ENCODE data around the gene OVOL1.
A peak's percentile ranks its signal among the peaks of the same experiment; 100 is the strongest.
"Not testable (repeated sequence)": the region's sequence is repeated elsewhere in the genome, so short reads cannot be mapped to it uniquely, and the experiment has no call there.

The OVOL1 gene

GRCh38 chr11:65822776-65823528 is 36.1 kb downstream of the OVOL1 start:
- Histone ChIP-seq H3K4me3 (no peak overlapping the region), H3K27me3 (no peaks in the 10 kb centered on the region), H3K4me2 (peak overlapping the region in 5 of 11 experiments; percentile 9 to 80 (median 35); a peak in 4 of 22 replicates), H3K27ac (no peak overlapping the region), H3K9me3 (replicated peaks in 1 of 11) (no peaks in the 10 kb centered on the region), H3K4me1 (peaks cover 24 to 42% (median 34%) of the 10 kb centered on the region in 10 experiments), H4K20me1 (no peaks in the 10 kb centered on the region), H3K9ac (no peak overlapping the region; a peak in 1 of 22 replicates), H3K36me3 (no peaks in the 10 kb centered on the region)
- no peak for TF ChIP-seq Cebpa-rat (IDR thresholded peaks at IDR 0.05)

- H3K36me3 ChIP-seq: no peaks in the 10 kb centered on the region
- no peak for TF ChIP-seq Cebpa-rat (IDR thresholded peaks at IDR 0.05)
- H3K4me2 ChIP-seq: no peak overlapping the region
Observed at GRCh38 chr11:65826984-65827735, 40.3 kb downstream of the OVOL1 start.

GRCh38 chr11:65829459-65829858 is 42.6 kb downstream of the OVOL1 start:
- Histone ChIP-seq H3K27ac (no peak overlapping the region), H3K27me3 (no peaks in the 10 kb centered on the region)
- TF ChIP-seq Cebpa-rat (IDR thresholded peaks at IDR 0.05): no peak

More at GRCh38 chr11:65826984-65827735, 40.3 kb downstream of the OVOL1 start:
- Histone ChIP-seq H3K4me1 (peaks cover 13 to 25% (median 20%) of the 10 kb centered on the region in 10 experiments), H3K4me3 (no peak overlapping the region), H4K20me1 (no peaks in the 10 kb centered on the region), H3K27me3 (no peaks in the 10 kb centered on the region), H3K9me3 (replicated peaks in 1 of 11) (no peaks in the 10 kb centered on the region), H3K27ac (no peak overlapping the region), H3K9ac (no peak overlapping the region)

GRCh38 chr11:65832231-65832630 is 45.4 kb downstream of the OVOL1 start:
- H3K27me3 ChIP-seq, H3K9ac ChIP-seq, H3K27ac ChIP-seq, H4K20me1 ChIP-seq, H3K4me3 ChIP-seq: not testable (repeated sequence)
- peaks cover 0 to 15% (median 11%) of the 10 kb centered on the region in 11 experiments; a peak in 13 of 22 replicates for H3K9me3 ChIP-seq (replicated peaks in 1 of 11)
- H3K36me3 ChIP-seq: peaks cover 0 to 15% (median 7%) of the 10 kb centered on the region in 11 experiments; a peak in 7 of 22 replicates
- H3K4me1 ChIP-seq: peaks cover 30 to 43% (median 36%) of the 10 kb centered on the region in 10 experiments
- H3K4me2 ChIP-seq: peak overlapping the region; percentile 83 to 99 (median 92); a peak in 19 of 22 replicates

More at GRCh38 chr11:65829459-65829858, 42.6 kb downstream of the OVOL1 start:
- no peak overlapping the region for H3K4me2 ChIP-seq
- H3K4me3 ChIP-seq: no peak overlapping the region
- no peaks in the 10 kb centered on the region for H3K9me3 ChIP-seq (replicated peaks in 1 of 11)
- H3K9ac ChIP-seq: no peak overlapping the region
- peaks cover 21 to 33% (median 28%) of the 10 kb centered on the region in 10 experiments for H3K4me1 ChIP-seq
- H4K20me1 ChIP-seq: no peaks in the 10 kb centered on the region
- H3K36me3 ChIP-seq: no peaks in the 10 kb centered on the region

GRCh38 chr11:65833297-65834030 is 46.6 kb downstream of the OVOL1 start, which contains the start of gene SNX32:
Gene SNX32, plus strand, starts transcription at chr11:65833963. Its CDS starts 103 bp downstream, at chr11:65834066.
- Histone ChIP-seq H3K9me3 (replicated peaks in 1 of 11) (peaks cover 0 to 19% (median 14%) of the 10 kb centered on the region in 11 experiments; a peak in 13 of 22 replicates), H3K4me3 (peak within 1 kb of the TSS; percentile 61 to 81 (median 73)), H3K36me3 (peaks cover 0 to 18% (median 7%) of the 10 kb centered on the region in 11 experiments; a peak in 7 of 22 replicates), H3K4me2 (peak within 1 kb of the TSS; percentile 83 to 99 (median 92)), H4K20me1 (no peaks in the 10 kb centered on the region), H3K27ac (peak within 1 kb of the TSS; percentile 57 to 97 (median 88); a peak in 21 of 22 replicates), H3K9ac (peak within 1 kb of the TSS; percentile 72 to 90 (median 83)), H3K4me1 (peaks cover 24 to 42% (median 35%) of the 10 kb centered on the region in 10 experiments), H3K27me3 (no peaks in the 10 kb centered on the region)
- TF ChIP-seq Cebpa-rat (IDR thresholded peaks at IDR 0.05): no peak

GRCh38 chr11:65834202-65834601 is 47.3 kb downstream of the OVOL1 start:
- H3K4me1 ChIP-seq: peaks cover 21 to 42% (median 34%) of the 10 kb centered on the region in 10 experiments
- H3K4me2 ChIP-seq: peak overlapping the region; percentile 83 to 99 (median 92)
- H4K20me1 ChIP-seq: no peaks in the 10 kb centered on the region
- peak overlapping the region in 10 of 11 experiments; percentile 85 to 97 (median 88); a peak in 20 of 22 replicates for H3K27ac ChIP-seq
- peaks cover 0 to 19% (median 14%) of the 10 kb centered on the region in 11 experiments; a peak in 13 of 22 replicates for H3K9me3 ChIP-seq (replicated peaks in 1 of 11)
- H3K36me3 ChIP-seq: peaks cover 0 to 18% (median 7%) of the 10 kb centered on the region in 11 experiments; a peak in 7 of 22 replicates
- H3K9ac ChIP-seq: peak overlapping the region; percentile 72 to 90 (median 83); a peak in 21 of 22 replicates
- peak overlapping the region; percentile 61 to 81 (median 73) for H3K4me3 ChIP-seq
- no peak for TF ChIP-seq Cebpa-rat (IDR thresholded peaks at IDR 0.05)
- H3K27me3 ChIP-seq: no peaks in the 10 kb centered on the region

- no peak overlapping the region for H3K27ac ChIP-seq
- H3K9ac ChIP-seq: no peak overlapping the region
- TF ChIP-seq Cebpa-rat (IDR thresholded peaks at IDR 0.05): no peak
- H4K20me1 ChIP-seq: no peaks in the 10 kb centered on the region
- no peaks in the 10 kb centered on the region for H3K27me3 ChIP-seq
- no peaks in the 10 kb centered on the region for H3K4me1 ChIP-seq
- no peak overlapping the region for H3K4me2 ChIP-seq
- H3K4me3 ChIP-seq: no peak overlapping the region
- peaks cover 0 to 6% (median 4%) of the 10 kb centered on the region in 11 experiments; a peak in 11 of 22 replicates for H3K9me3 ChIP-seq (replicated peaks in 1 of 11)
- H3K36me3 ChIP-seq: peaks cover 0 to 4% (median 0%) of the 10 kb centered on the region in 11 experiments; a peak in 2 of 22 replicates
Observed at GRCh38 chr11:65842144-65842543, 55.3 kb downstream of the OVOL1 start.

- Histone ChIP-seq H3K4me3 (no peak overlapping the region), H3K36me3 (no peaks in the 10 kb centered on the region; a peak in 1 of 22 replicates), H3K27ac (no peak overlapping the region), H3K27me3 (no peaks in the 10 kb centered on the region), H3K4me1 (no peaks in the 10 kb centered on the region), H4K20me1 (peaks cover 0 to 11% (median 0%) of the 10 kb centered on the region in 11 experiments; a peak in 6 of 22 replicates), H3K9ac (no peak overlapping the region), H3K4me2 (no peak overlapping the region), H3K9me3 (replicated peaks in 1 of 11) (no peaks in the 10 kb centered on the region)
- TF ChIP-seq Cebpa-rat (IDR thresholded peaks at IDR 0.05): no peak
Observed at GRCh38 chr11:65843811-65844210, 56.9 kb downstream of the OVOL1 start.
